Loucy (cell line): Measurements from ENCODE around the gene OTUD5.

Experiments
- H2AFZ ChIP-seq: fragments of 200-600 bp; sonication (generic); 2 replicates; pipeline ENCODE4 v1.6.0; 2016; ENCODE audit warnings: antibody characterized with exemption, mild to moderate bottlenecking, low read length, moderate library complexity
- H3F3A ChIP-seq: fragments of 200-600 bp; 2 replicates; pipeline ENCODE4 v1.6.0; 2016; ENCODE audit warnings: antibody characterized with exemption, low read depth, mild to moderate bottlenecking
- H3K27me3 ChIP-seq: fragments of 200-600 bp; sonication (generic); 2 replicates; pipeline ENCODE4 v1.6.1; 2014; ENCODE audit warnings: low read length, mild to moderate bottlenecking; ENCODE audit not compliant: insufficient read depth, poor library complexity, severe bottlenecking
- H3K36me3 ChIP-seq: fragments of 200-600 bp; sonication (generic); 2 replicates; pipeline ENCODE4 v1.6.1; 2016; ENCODE audit warnings: low read length; ENCODE audit not compliant: insufficient read depth
- H3K4me1 ChIP-seq: fragments of 200-600 bp; sonication (generic); 2 replicates; pipeline ENCODE4 v1.5.1; 2014; ENCODE audit warnings: low read length, mild to moderate bottlenecking; ENCODE audit not compliant: insufficient read depth, poor library complexity, severe bottlenecking
- H3K4me2 ChIP-seq: fragments of 200-600 bp; sonication (generic); 2 replicates; pipeline ENCODE4 v1.6.0; 2014; ENCODE audit warnings: antibody characterized with exemption, low read length, low read depth, mild to moderate bottlenecking; ENCODE audit not compliant: poor library complexity, severe bottlenecking
- H3K4me3 ChIP-seq: fragments of 200-600 bp; sonication (generic); 2 replicates; pipeline ENCODE4 v1.5.1; 2014; ENCODE audit warnings: low read length, mild to moderate bottlenecking, mixed read lengths; ENCODE audit not compliant: poor library complexity, severe bottlenecking
- H3K79me2 ChIP-seq: fragments of 200-600 bp; sonication (generic); 2 replicates; pipeline ENCODE4 v1.6.1; 2014; ENCODE audit warnings: low read length; ENCODE audit not compliant: insufficient read depth
- H3K9ac ChIP-seq: fragments of 200-600 bp; sonication (generic); 2 replicates; pipeline ENCODE4 v1.6.0; 2014; ENCODE audit warnings: mild to moderate bottlenecking, low read depth, low read length, moderate library complexity; ENCODE audit not compliant: poor library complexity, severe bottlenecking
- H3K9me2 ChIP-seq: fragments of 200-600 bp; sonication (generic); replicated peaks from 2 replicates; pipeline ENCODE4 v1.6.1; 2016; ENCODE audit warnings: low read depth, low read length, mixed read lengths
- H3K9me3 ChIP-seq: fragments of 200-600 bp; sonication (generic); 2 replicates; pipeline ENCODE4 v1.6.1; 2014; ENCODE audit warnings: mild to moderate bottlenecking, antibody characterized with exemption, low read length, low read depth; ENCODE audit not compliant: insufficient read depth
- H4K20me1 ChIP-seq: fragments of 200-600 bp; sonication (generic); 2 replicates; pipeline ENCODE4 v1.6.0; 2014; ENCODE audit warnings: antibody characterized with exemption, low read length, mild to moderate bottlenecking; ENCODE audit not compliant: insufficient read depth, poor library complexity, severe bottlenecking
- CTCF ChIP-seq: fragments of 200-600 bp; sonication (generic); conservative IDR thresholded peaks from 2 replicates; pipeline ENCODE4 v1.5.1; 2014; ENCODE audit warnings: mild to moderate bottlenecking, antibody characterized with exemption, low read length
- EZH2phosphoT487 ChIP-seq: fragments of 200-600 bp; IDR thresholded peaks from 2 replicates; pipeline ENCODE4 v1.6.1; 2018; ENCODE audit warnings: antibody characterized with exemption, mild to moderate bottlenecking, moderate library complexity, borderline replicate concordance

Gene OTUD5

GRCh38 chrX:48918301-48918642 is 39.1 kb downstream of the OTUD5 start:
- Histone ChIP-seq H3K9me2 (no peaks in the 10 kb centered on the region), H2AFZ (no peak overlapping the region), H3K4me2 (peak overlapping the region; percentile 95), H3K79me2 (peaks cover 11% of the 10 kb centered on the region; the same call in 1 of the 2 replicates), H3F3A (no peaks in the 10 kb centered on the region), H3K4me1 (peaks cover 11% of the 10 kb centered on the region), H3K36me3 (peaks cover 12% of the 10 kb centered on the region; the same call in 1 of the 2 replicates), H3K9me3 (no peaks in the 10 kb centered on the region), H3K9ac (peak overlapping the region; percentile 90), H4K20me1 (peaks cover 5% of the 10 kb centered on the region), H3K27me3 (no peaks in the 10 kb centered on the region), H3K4me3 (peak overlapping the region; percentile 83)
- TF ChIP-seq EZH2phosphoT487: no peak
- no peak for TF ChIP-seq CTCF

- Histone ChIP-seq H3F3A (no peaks in the 10 kb centered on the region), H3K36me3 (peaks cover 10% of the 10 kb centered on the region; the same call in 1 of the 2 replicates), H3K27me3 (no peaks in the 10 kb centered on the region)
Measured at GRCh38 chrX:48917139-48918001, 40.0 kb downstream of the OTUD5 start.

More at GRCh38 chrX:48917139-48918001, 40.0 kb downstream of the OTUD5 start:
- no peak overlapping the region for H2AFZ ChIP-seq
- H3K4me3 ChIP-seq: peak overlapping the region; percentile 83
- H3K9ac ChIP-seq: peak overlapping the region; percentile 90
- peak overlapping the region; percentile 95 for H3K4me2 ChIP-seq
- H3K79me2 ChIP-seq: peaks cover 11% of the 10 kb centered on the region; the same call in 1 of the 2 replicates
- no peaks in the 10 kb centered on the region for H3K9me2 ChIP-seq
- no peaks in the 10 kb centered on the region for H3K9me3 ChIP-seq
- peaks cover 11% of the 10 kb centered on the region for H3K4me1 ChIP-seq
- peaks cover 5% of the 10 kb centered on the region for H4K20me1 ChIP-seq
- TF ChIP-seq CTCF (peak; percentile 77), EZH2phosphoT487 (no peak)
